Gastrocnemius medialis (tissue), 4 donors: Measurements from ENCODE around the gene CCDC187. TPM values are rescaled to one million over a fixed set of nuclear protein-coding genes. Genes with fewer than 3 reads are reported as not detected.

Experiments used
- ATAC-seq, 2 donors: fragments of 150-250 bp; one replicate each; pipeline ENCODE4 v1.9.1; 2016
- DNase-seq, 2 donors: peaks; one replicate each; pipeline ENCODE4 v3.0.0-alpha.2; 2019
- H3K27ac ChIP-seq, 4 donors: fragments of 200-600 bp; sonication (generic); 1 replicate in 1 of 4; 2 replicates in 3 of 4; pipeline ENCODE4 v1.5.1; 2016 to 2018; ENCODE audit warnings: mild to moderate bottlenecking in 2 of 4, moderate library complexity in 1 of 4
- H3K27me3 ChIP-seq, 3 donors: fragments of 200-600 bp; sonication (generic) in 2 of 3; 1 replicate in 1 of 3; 2 replicates in 2 of 3; pipeline versions ENCODE4 v1.5.1 to v1.6.0; 2016 to 2019; ENCODE audit warnings: mild to moderate bottlenecking in 1 of 3, moderate library complexity in 1 of 3
- H3K36me3 ChIP-seq, 2 donors: fragments of 200-600 bp; sonication (generic) in 1 of 2; one replicate each; pipeline ENCODE4 v1.5.1; 2017 to 2018
- H3K4me1 ChIP-seq, 2 donors: fragments of 200-600 bp; sonication (generic) in 1 of 2; one replicate each; pipeline ENCODE4 v1.5.1; 2016 to 2017; ENCODE audit warnings: mild to moderate bottlenecking in 2 of 2
- H3K4me3 ChIP-seq, 4 donors: fragments of 200-600 bp; sonication (generic) in 3 of 4; 1 replicate in 1 of 4; 2 replicates in 3 of 4; pipeline ENCODE4 v1.5.1; 2016 to 2019; ENCODE audit warnings: mild to moderate bottlenecking in 2 of 4
- H3K9me3 ChIP-seq, 3 donors: fragments of 200-600 bp; sonication (generic) in 2 of 3; 1 replicate in 1 of 3; 2 replicates in 2 of 3; pipeline ENCODE4 v1.5.1; 2016 to 2019
- POLR2A ChIP-seq, 2 donors: fragments of 450-650 bp; IDR thresholded peaks; one replicate each; pipeline ENCODE4 v1.6.1; 2017; ENCODE audit warnings: antibody characterized with exemption in 2 of 2, mild to moderate bottlenecking in 2 of 2, moderate library complexity in 2 of 2
- in situ Hi-C, 4 donors: fragments of 200-750 bp; cut with MboI; loops; one replicate each; pipeline versions ENCODE4 v1.15.0 to v1.8.0; 2017; ENCODE audit warnings: low sequenced_read_pairs in 4 of 4
- intact Hi-C: fragments of 100-400 bp; cut with DNase I; formaldehyde crosslinking; loops from one replicate; pipeline ENCODE4 v1.15.1; 2023; ENCODE audit warnings: low total_unique reads
- total RNA-seq, 4 donors: library from RNA; depleted of rRNA; stranded (reverse); fragments of >200 nt; gene quantifications; one replicate each; pipeline versions ENCODE4 v1.1.0 to v1.2.3, GENCODE V29; 2016
- TF ChIP-seq, protein P1 (sequence below), 5 experiments: fragments of 450-650 bp in 3 of 5; fragments of 200-600 bp in 2 of 5; sonication (generic) in 2 of 5; IDR thresholded peaks in 4 of 5; conservative IDR thresholded peaks in 1 of 5; 1 replicate in 4 of 5; 2 replicates in 1 of 5; pipeline ENCODE4 v1.5.1; 2016 to 2019; ENCODE audit warnings: antibody characterized with exemption in 5 of 5, mild to moderate bottlenecking in 3 of 5, moderate library complexity in 3 of 5

Gene CCDC187
- total RNA-seq, 4 donors from 2014 or later: not detected

- Histone ChIP-seq H3K27me3 (no peaks in the 10 kb centered on the region), H3K27ac (no peak overlapping the region), H3K36me3 (no peaks in the 10 kb centered on the region), H3K4me3 (no peak overlapping the region), H3K9me3 (no peaks in the 10 kb centered on the region), H3K4me1 (no peaks in the 10 kb centered on the region)
- ATAC-seq (no peak), DNase-seq (no peak)
- intact Hi-C loops: no loop called here
- in situ Hi-C loops: no loop called here
- TF ChIP-seq, protein P1, sequence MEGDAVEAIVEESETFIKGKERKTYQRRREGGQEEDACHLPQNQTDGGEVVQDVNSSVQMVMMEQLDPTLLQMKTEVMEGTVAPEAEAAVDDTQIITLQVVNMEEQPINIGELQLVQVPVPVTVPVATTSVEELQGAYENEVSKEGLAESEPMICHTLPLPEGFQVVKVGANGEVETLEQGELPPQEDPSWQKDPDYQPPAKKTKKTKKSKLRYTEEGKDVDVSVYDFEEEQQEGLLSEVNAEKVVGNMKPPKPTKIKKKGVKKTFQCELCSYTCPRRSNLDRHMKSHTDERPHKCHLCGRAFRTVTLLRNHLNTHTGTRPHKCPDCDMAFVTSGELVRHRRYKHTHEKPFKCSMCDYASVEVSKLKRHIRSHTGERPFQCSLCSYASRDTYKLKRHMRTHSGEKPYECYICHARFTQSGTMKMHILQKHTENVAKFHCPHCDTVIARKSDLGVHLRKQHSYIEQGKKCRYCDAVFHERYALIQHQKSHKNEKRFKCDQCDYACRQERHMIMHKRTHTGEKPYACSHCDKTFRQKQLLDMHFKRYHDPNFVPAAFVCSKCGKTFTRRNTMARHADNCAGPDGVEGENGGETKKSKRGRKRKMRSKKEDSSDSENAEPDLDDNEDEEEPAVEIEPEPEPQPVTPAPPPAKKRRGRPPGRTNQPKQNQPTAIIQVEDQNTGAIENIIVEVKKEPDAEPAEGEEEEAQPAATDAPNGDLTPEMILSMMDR (IDR thresholded peaks at IDR 0.05 in 4 of 5, conservative IDR thresholded peaks at IDR 0.05 in 1 of 5): no peak
- no peak for TF ChIP-seq POLR2A (IDR thresholded peaks at IDR 0.05)
These were observed 30.6 kb upstream of the CCDC187 start for GRCh38 chr9:136334541-136334940.

DNA sequence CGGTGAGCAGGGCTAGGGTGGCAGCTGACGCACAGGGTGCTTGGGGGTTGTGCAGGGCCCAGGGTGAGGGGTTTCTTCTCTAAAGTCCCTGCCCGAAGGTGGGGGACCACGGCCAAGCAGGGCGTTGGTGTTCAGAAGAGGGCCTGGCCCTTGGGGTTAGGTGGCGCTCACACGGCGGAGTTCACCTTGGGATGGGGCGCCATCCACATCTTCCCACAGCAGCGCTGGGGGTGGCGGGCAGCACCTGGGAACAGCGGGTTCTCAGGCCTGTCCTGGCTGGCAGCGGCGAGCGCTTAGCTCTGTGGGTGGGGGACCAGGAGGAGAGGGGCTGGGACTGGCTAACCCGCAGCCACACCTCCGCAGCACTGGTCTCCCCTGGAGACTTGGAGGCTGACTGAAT is 29.6 kb upstream of the CCDC187 start:
- ATAC-seq (no peak), DNase-seq (no peak)
- H3K36me3 ChIP-seq: no peaks in the 10 kb centered on the region
- peaks cover 0 to 4% (median 0%) of the 10 kb centered on the region in 3 donors for H3K27me3 ChIP-seq
- no peaks in the 10 kb centered on the region for H3K9me3 ChIP-seq
- TF ChIP-seq, protein P1 (IDR thresholded peaks at IDR 0.05 in 4 of 5, conservative IDR thresholded peaks at IDR 0.05 in 1 of 5): no peak
- TF ChIP-seq POLR2A (IDR thresholded peaks at IDR 0.05): no peak
- intact Hi-C loops (no loop called here), in situ Hi-C loops (no loop called here)
- no peak overlapping the region for H3K4me3 ChIP-seq
- no peak overlapping the region for H3K27ac ChIP-seq
- H3K4me1 ChIP-seq: no peaks in the 10 kb centered on the region

DNA sequence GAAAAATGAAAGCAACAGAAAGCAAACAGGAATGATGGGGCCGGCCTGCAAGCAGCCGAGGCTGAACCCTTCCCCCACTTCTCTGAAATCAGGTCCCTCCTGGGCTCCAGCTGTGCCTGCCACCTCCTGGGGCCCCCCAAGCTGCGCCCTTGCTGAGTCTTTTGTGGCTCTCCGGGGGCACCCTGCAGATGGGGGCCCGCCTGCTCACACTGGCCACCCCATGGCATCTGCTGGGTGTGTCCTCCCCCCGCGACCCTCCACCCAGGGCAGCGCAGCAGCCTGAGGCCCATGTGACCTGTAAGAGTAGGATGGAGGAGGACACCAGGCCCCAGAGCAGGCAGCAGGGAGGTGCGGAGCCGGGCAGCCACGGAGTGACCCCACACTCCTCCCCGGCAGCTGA is 29.2 kb upstream of the CCDC187 start:
- Histone ChIP-seq H3K9me3 (no peaks in the 10 kb centered on the region), H3K36me3 (no peaks in the 10 kb centered on the region), H3K27me3 (peaks cover 2 to 6% (median 3%) of the 10 kb centered on the region in 3 donors), H3K27ac (no peak overlapping the region), H3K4me1 (peaks cover 0 to 4% of the 10 kb centered on the region in 2 donors), H3K4me3 (no peak overlapping the region)
- TF ChIP-seq, protein P1 (IDR thresholded peaks at IDR 0.05 in 4 of 5, conservative IDR thresholded peaks at IDR 0.05 in 1 of 5): no peak
- no peak for TF ChIP-seq POLR2A (IDR thresholded peaks at IDR 0.05)
- intact Hi-C loops: no loop called here
- in situ Hi-C loops: no loop called here
- no peak for ATAC-seq
- DNase-seq: no peak

DNA sequence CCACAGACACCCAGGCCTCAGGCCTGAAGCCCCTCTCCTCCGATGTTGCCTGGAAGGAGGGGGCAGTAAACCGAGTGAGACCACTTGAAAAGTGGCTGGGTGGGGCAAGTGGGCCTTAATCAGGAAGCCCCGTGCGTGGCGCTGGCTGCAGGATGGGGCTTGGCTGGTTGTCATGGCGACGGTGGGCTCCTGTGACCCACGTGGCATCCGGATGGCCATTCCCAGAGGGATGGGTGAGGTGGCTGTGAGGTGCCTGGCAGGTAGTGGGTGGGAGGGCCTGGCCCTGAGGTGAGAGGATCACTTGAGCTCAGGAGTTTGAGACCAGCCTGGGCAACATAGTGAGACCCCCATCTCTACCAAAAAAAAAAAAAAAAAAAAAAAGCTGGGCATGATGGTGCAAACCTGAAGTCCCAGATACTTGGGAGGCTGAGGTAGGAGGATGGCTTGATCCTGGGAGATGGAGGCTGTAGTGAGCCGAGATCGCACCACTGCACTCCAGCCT is 28.6 kb upstream of the CCDC187 start:
- Histone ChIP-seq H3K36me3 (no peaks in the 10 kb centered on the region), H3K9me3 (no peaks in the 10 kb centered on the region), H3K27me3 (peaks cover 4 to 9% (median 6%) of the 10 kb centered on the region in 3 donors), H3K4me3 (no peak overlapping the region), H3K27ac (no peak overlapping the region), H3K4me1 (peaks cover 0 to 7% of the 10 kb centered on the region in 2 donors)
- DNase-seq (no peak), ATAC-seq (no peak)
- TF ChIP-seq, protein P1 (IDR thresholded peaks at IDR 0.05 in 4 of 5, conservative IDR thresholded peaks at IDR 0.05 in 1 of 5): no peak
- TF ChIP-seq POLR2A (IDR thresholded peaks at IDR 0.05): no peak
- intact Hi-C loops: no loop called here
- in situ Hi-C loops: no loop called here
